NCI-H345 treated with DMSO at 0.1 percent for 48 hours (cell line): ENCODE measurements around the gene PMF1.
"Not testable (repeated sequence)": the region's sequence is repeated elsewhere in the genome, so short reads cannot be mapped to it uniquely, and the experiment has no call there.

ENCODE experiments used
- DNase-seq: peaks from one replicate; lab custom pipeline; 2025; ENCODE audit not compliant: unreplicated experiment; lab: John Stamatoyannopoulos, UW

PMF1 gene

GRCh38 chr1:156212833-156213643 lies at the start of gene PMF1:
Gene PMF1 (plus strand): TSS chr1:156213007. CDS start chr1:156213016, 9 bp downstream.
- DNase-seq: peak; percentile 100

- no peak for DNase-seq
Observed at GRCh38 chr1:156163712-156164111, 49.1 kb upstream of the PMF1 start.

- DNase-seq: no peak
Observed at GRCh38 chr1:156164125-156164831, 48.5 kb upstream of the PMF1 start.

- DNase-seq: no peak
Observed at GRCh38 chr1:156165083-156165482, 47.7 kb upstream of the PMF1 start.

GRCh38 chr1:156167536-156167935 lies 45.3 kb upstream of the PMF1 start:
- DNase-seq: no peak

- DNase-seq: no peak
Observed at GRCh38 chr1:156172696-156173470, 39.9 kb upstream of the PMF1 start.

- no peak for DNase-seq
Observed at GRCh38 chr1:156176610-156177210, 36.1 kb upstream of the PMF1 start.

GRCh38 chr1:156177919-156178654 lies 34.7 kb upstream of the PMF1 start:
- DNase-seq: no peak

GRCh38 chr1:156180471-156180870 lies 32.3 kb upstream of the PMF1 start:
- no peak for DNase-seq

GRCh38 chr1:156181391-156181924 lies 31.3 kb upstream of the PMF1 start:
- not testable (repeated sequence) for DNase-seq

GRCh38 chr1:156182010-156182779 lies 30.6 kb upstream of the PMF1 start:
- DNase-seq: not testable (repeated sequence)

- DNase-seq: not testable (repeated sequence)
Observed at GRCh38 chr1:156186347-156187177, 26.2 kb upstream of the PMF1 start.

- not testable (repeated sequence) for DNase-seq
Observed at GRCh38 chr1:156190265-156190664, 22.5 kb upstream of the PMF1 start.

- DNase-seq: no peak
Observed at GRCh38 chr1:156191292-156191964, 21.4 kb upstream of the PMF1 start.

GRCh38 chr1:156193208-156193487 lies 19.7 kb upstream of the PMF1 start:
- no peak for DNase-seq

GRCh38 chr1:156193488-156194299 lies 19.1 kb upstream of the PMF1 start, which contains the start of gene SLC25A44:
Gene SLC25A44 (plus strand): TSS chr1:156194104. CDS start chr1:156199848, 5,744 bp downstream.
- peak; percentile 100 for DNase-seq

- DNase-seq: no peak
Observed at GRCh38 chr1:156194300-156194652, 18.5 kb upstream of the PMF1 start.
